Activated CD4-positive, alpha-beta memory T cell treated with anti-CD3 and anti-CD28 coated beads for 36 hours (primary cell): ENCODE data around the gene SAPCD2. TPM values are rescaled to one million over a fixed set of nuclear protein-coding genes. Genes with fewer than 3 reads are reported as not detected.

Experiments used
- CTCF ChIA-PET: fragments of 350-600 bp; sonication (Branson Sonifier 250); formaldehyde crosslinking; loops from one replicate; lab custom pipeline; 2021; ENCODE audit warnings: antibody characterized with exemption, inconsistent platforms; lab: Charles Lee
- POLR2A ChIA-PET: fragments of 350-600 bp; sonication (Branson Sonifier 250); formaldehyde crosslinking; loops from one replicate; lab custom pipeline; 2021; ENCODE audit warnings: antibody characterized with exemption; lab: Charles Lee
- DNase-seq: peaks from one replicate; pipeline ENCODE4 v3.0.0-alpha.2; 2020
- H3K27ac Mint-ChIP-seq: one replicate; pipeline ENCODE4 v1.8.0; 2021; ENCODE audit warnings: mixed read lengths
- H3K27me3 Mint-ChIP-seq: one replicate; pipeline ENCODE4 v1.8.0; 2021; ENCODE audit warnings: mixed read lengths
- H3K36me3 Mint-ChIP-seq: one replicate; pipeline ENCODE4 v1.8.0; 2021; ENCODE audit warnings: mixed read lengths
- H3K4me1 Mint-ChIP-seq: one replicate; pipeline ENCODE4 v1.8.0; 2021; ENCODE audit warnings: low read depth, mixed read lengths
- H3K4me3 Mint-ChIP-seq: one replicate; pipeline ENCODE4 v1.8.0; 2021; ENCODE audit warnings: mild to moderate bottlenecking, mixed read lengths
- H3K9me3 Mint-ChIP-seq: one replicate; pipeline ENCODE4 v1.8.0; 2021; ENCODE audit warnings: mixed read lengths
- intact Hi-C: fragments of 100-400 bp; cut with micrococcal nuclease; formaldehyde crosslinking; loops from one replicate; pipeline ENCODE4 v1.15.1; 2023
- total RNA-seq, 2 experiments: library from RNA; stranded (reverse); gene quantifications; one replicate each; pipeline ENCODE4 v1.2.3, GENCODE V29; 2021

SAPCD2 gene
- total RNA-seq, 2 experiments from 2014 or later = 6.4 to 6.6 TPM

DNA sequence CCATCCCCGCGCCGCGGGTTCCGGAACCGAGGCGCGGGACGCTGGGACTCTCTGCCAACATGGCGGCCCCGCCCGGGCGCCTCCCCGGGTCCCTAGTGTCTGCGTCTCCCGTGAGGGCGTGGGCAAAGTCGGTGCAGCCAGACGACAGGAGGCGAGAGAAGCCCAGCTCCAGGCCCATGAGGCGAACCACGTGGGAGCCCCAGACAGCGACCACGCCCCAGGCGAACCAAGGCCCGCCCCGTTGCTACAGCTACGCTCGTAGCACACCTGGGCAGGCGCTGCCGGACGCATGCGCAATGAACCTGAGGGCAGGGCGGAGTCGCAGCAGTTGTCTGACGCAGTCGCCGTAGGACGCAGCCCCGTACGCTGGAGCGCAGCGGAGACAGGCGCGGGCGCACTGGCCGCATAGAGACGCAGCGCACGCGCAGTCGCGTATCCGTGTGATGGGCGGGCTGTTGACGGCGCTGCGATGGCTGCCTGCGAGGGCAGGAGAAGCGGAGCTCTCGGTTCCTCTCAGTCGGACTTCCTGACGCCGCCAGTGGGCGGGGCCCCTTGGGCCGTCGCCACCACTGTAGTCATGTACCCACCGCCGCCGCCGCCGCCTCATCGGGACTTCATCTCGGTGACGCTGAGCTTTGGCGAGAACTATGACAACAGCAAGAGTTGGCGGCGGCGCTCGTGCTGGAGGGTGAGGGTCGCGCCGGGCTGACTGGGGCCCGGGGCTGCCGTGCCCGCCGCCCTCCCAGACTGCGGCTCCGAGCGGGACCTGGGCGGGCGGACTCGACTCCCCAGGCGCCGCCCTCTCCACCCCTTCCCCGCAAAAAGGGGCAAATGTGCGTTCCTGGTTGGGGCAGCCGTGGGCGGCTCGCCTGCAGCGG is 16.4 kb upstream of the SAPCD2 start, which contains the start of gene MAN1B1:
Gene MAN1B1 (plus strand): TSS at position 455 of the 878 bp plus-strand sequence. CDS start 15 bp downstream, at position 470.
- Mint-ChIP-seq H3K4me3 (peak within 1 kb of the TSS; percentile 88), H3K4me1 (peaks cover 40% of the 10 kb centered on the region), H3K27ac (peak within 1 kb of the TSS; percentile 92), H3K27me3 (no peaks in the 10 kb centered on the region), H3K9me3 (no peaks in the 10 kb centered on the region), H3K36me3 (peaks cover 6% of the 10 kb centered on the region)
- intact Hi-C loops = loop anchor here (1.0 to 5.0 kb wide), 8 partner anchors 9 to 239 kb away; partner anchors contain the start of genes PHPT1, SAPCD2 and UAP1L1
- CTCF ChIA-PET = interaction anchor here (0.6 to 4.9 kb wide), 14 partner anchors 10 to 153 kb away, joined by 3 to 61 read pairs (median 8); partner anchors contain the start of genes ABCA2, FUT7, NPDC1 and SAPCD2
- DNase-seq = peak; percentile 100
- POLR2A ChIA-PET = interaction anchor here (0.6 to 3.9 kb wide), 18 partner anchors 9 to 360 kb away, joined by 3 to 43 read pairs (median 4); partner anchors contain the start of genes NDOR1, SAPCD2, TMEM203 and TRAF2

DNA sequence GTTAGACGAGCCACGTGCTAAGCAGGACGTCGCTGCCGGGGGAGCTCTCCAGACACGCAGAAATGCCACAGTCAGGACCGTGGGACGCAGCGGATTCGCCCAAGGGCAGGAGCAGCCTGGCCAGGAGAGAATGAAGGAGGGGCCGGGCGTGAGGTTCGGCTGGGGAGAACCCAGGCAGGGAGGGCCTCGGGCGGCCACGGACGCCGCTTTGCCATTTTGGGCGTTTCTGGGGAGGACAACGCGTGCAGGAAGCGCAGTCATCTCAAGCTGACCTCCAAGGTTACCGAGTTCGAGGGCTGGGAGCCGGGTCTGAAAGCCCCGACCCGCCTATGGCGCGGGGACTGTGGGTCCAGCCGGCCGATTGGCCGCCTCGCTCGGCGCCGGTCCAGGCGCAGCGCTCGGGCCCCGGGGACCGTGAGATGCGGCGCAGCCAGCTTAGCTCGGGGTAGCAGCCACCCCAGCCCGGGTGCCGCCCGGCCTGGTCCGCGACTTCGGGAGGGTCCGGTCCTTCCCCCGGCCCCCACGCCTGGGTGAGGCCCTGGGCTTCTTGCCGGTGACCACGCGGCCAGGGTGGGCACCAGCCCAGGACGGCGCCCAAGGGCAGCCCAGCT is 15.7 kb upstream of the SAPCD2 start:
- ChIA-PET POLR2A (interaction anchor here (0.6 to 3.9 kb wide), 17 partner anchors 9 to 359 kb away, joined by 3 to 43 read pairs (median 4); partner anchors contain the start of genes NDOR1, SAPCD2, TMEM203 and TRAF2), CTCF (interaction anchor here (0.6 to 4.9 kb wide), 12 partner anchors 10 to 153 kb away, joined by 3 to 61 read pairs (median 11); partner anchors contain the start of genes ABCA2, FUT7, NPDC1 and SAPCD2)
- Mint-ChIP-seq H3K9me3 (no peaks in the 10 kb centered on the region), H3K4me1 (peaks cover 40% of the 10 kb centered on the region), H3K36me3 (peaks cover 4% of the 10 kb centered on the region), H3K27me3 (no peaks in the 10 kb centered on the region), H3K27ac (peak overlapping the region; percentile 92), H3K4me3 (peak overlapping the region; percentile 85)
- DNase-seq = peak; percentile 58
- intact Hi-C loops = loop anchor here (1.0 to 5.0 kb wide), 7 partner anchors 9 to 239 kb away; partner anchors contain the start of genes PHPT1, SAPCD2 and UAP1L1

DNA sequence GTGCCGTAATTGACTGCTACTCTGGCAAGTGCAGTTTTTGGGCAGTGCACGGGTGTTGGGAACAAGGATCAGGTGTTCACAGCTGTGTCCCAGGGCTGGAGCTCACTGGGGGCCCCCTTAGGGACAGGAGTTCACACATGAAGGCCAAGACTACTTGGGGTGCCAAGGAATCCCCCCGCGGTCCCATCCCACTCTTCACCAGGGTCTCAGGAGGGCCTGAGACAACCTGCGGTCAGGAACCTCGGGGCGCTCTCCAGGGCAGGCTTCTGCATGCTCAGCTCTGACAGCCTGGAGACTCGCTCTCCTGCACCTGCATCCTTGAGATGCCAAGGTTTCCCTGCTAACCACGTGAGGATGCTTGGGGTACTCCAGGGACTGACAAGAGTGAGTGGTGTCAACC is 14.2 kb upstream of the SAPCD2 start:
- Mint-ChIP-seq H3K9me3 (no peaks in the 10 kb centered on the region), H3K4me3 (no peak overlapping the region), H3K27me3 (no peaks in the 10 kb centered on the region), H3K27ac (no peak overlapping the region), H3K36me3 (no peaks in the 10 kb centered on the region), H3K4me1 (peaks cover 40% of the 10 kb centered on the region)
- no peak for DNase-seq
- intact Hi-C loops = no loop called here
- CTCF ChIA-PET = interaction anchor here (0.8 to 4.9 kb wide), 5 partner anchors 11 to 152 kb away, joined by 3 to 61 read pairs (median 9); partner anchors contain the start of genes ABCA2, FUT7 and SAPCD2
- POLR2A ChIA-PET = interaction anchor here (0.6 to 3.9 kb wide), 4 partner anchors 15 to 303 kb away, joined by 3 to 27 read pairs (median 3); partner anchors contain the start of genes RABL6, SAPCD2 and TUBB4B

DNA sequence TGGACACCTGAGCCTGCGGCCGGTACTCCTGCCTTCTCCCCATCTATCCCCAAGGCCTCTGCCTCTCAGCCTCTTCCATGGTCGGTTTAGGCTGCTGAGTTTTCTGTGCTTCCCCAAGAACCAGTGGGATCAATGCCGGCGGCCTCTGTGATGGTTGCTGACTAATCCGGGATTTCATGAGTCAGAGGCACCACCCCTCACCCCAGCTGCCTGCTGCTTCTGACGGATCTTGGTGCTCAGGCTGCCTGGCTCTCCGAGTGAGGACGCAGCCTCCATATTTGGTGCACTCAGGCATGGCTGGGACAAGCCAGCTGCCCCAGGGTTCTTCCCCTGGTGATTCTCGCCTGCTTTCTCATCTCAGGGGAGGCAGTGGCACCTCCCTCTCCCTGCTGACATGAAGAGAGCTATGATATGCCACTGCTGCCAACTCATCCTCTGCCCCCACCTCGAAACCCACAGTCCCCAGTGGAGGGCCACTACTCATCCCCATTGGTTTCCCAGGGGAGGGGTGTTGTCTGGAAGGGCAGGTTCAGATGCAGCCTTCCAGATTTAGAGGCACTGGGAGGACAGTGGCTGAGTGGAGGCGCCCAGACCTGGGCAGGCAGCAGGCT is 13.1 kb upstream of the SAPCD2 start:
- Mint-ChIP-seq H3K4me3 (no peak overlapping the region), H3K9me3 (no peaks in the 10 kb centered on the region), H3K27ac (peak overlapping the region; percentile 45), H3K27me3 (no peaks in the 10 kb centered on the region), H3K4me1 (peaks cover 30% of the 10 kb centered on the region), H3K36me3 (no peaks in the 10 kb centered on the region)
- intact Hi-C loops = no loop called here
- peak; percentile 63 for DNase-seq
- ChIA-PET POLR2A (interaction anchor here (1.2 kb wide), 1 partner anchor 12 kb away, joined by 4 read pairs; no protein-coding TSS in a partner anchor), CTCF (interaction anchor here (0.6 to 4.9 kb wide), 5 partner anchors 12 to 316 kb away, joined by 3 to 61 read pairs (median 9); partner anchors contain the start of genes ABCA2, FUT7 and SAPCD2)

DNA sequence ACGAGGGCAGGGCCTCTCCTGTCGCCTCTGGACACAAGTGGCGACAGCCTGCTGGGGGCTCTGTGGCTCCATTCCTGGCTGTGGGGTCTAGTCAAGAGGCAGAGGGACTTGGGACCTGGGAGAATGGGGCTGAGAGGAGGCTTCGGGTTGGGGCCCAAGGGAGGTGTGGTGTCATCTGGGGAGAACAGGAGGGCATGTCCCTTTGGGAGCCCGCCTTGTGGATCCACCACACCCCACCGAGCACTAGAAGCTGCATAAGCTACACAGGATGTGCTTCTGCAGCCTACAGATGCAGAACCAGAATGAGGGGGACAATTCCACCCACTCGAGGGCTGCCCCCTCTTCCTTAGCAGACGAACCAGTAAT is 12.6 kb upstream of the SAPCD2 start:
- no peaks in the 10 kb centered on the region for H3K27me3 Mint-ChIP-seq
- no peak for DNase-seq
- peaks cover 24% of the 10 kb centered on the region for H3K4me1 Mint-ChIP-seq
- H3K4me3 Mint-ChIP-seq = no peak overlapping the region
- H3K27ac Mint-ChIP-seq = no peak overlapping the region
- H3K36me3 Mint-ChIP-seq = no peaks in the 10 kb centered on the region
- ChIA-PET CTCF (interaction anchor here (4.8 to 4.9 kb wide), 2 partner anchors 14 to 53 kb away, joined by 35 to 61 read pairs; partner anchors contain the start of genes ABCA2, FUT7 and SAPCD2), POLR2A (interaction anchor here (1.2 kb wide), 1 partner anchor 13 kb away, joined by 4 read pairs; no protein-coding TSS in a partner anchor)
- no peaks in the 10 kb centered on the region for H3K9me3 Mint-ChIP-seq
- intact Hi-C loops = no loop called here

DNA sequence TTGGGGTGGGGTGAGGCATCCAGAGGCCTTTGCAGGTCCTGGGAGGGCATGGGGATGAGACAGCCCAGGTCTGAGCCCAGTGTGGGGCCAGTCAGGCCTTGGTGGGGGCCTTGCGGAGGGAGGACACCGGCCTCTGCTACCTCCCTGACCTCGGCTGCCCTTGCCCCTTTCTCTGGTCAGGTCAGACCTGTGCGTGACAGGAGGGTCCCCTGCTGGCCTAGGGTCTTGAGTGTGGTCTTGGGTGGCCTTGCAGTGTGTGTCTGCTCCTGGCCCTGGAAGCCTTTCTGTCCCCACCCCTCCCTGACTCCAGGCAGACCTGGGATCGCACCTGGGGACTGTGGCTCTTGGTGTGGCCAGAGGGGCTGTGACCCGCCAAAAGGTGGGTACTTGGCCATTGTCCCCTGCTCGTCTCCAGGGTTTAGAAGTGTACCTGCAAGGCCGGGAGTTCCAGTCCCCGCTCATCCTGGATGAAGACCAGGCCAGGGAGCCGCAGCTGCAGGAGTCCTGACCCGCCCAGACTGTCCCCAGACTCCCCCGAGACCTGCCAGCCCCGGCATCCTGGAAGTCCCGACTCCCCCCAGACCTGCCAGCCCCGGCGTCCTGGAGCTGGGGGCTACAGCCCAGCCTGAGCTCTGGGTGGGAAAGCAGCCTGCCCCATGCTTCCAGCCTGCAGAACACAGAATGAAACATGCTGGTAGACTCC is 12.0 kb upstream of the SAPCD2 start:
- DNase-seq = no peak
- POLR2A ChIA-PET = interaction anchor here (1.2 kb wide), 1 partner anchor 13 kb away, joined by 4 read pairs; no protein-coding TSS in a partner anchor
- H3K27me3 Mint-ChIP-seq = no peaks in the 10 kb centered on the region
- intact Hi-C loops = no loop called here
- CTCF ChIA-PET = interaction anchor here (0.8 to 4.8 kb wide), 5 partner anchors 14 to 53 kb away, joined by 3 to 35 read pairs (median 4); partner anchors contain the start of genes ABCA2, FUT7 and NPDC1
- H3K36me3 Mint-ChIP-seq = no peaks in the 10 kb centered on the region
- no peak overlapping the region for H3K27ac Mint-ChIP-seq
- peaks cover 19% of the 10 kb centered on the region for H3K4me1 Mint-ChIP-seq
- no peak overlapping the region for H3K4me3 Mint-ChIP-seq
- H3K9me3 Mint-ChIP-seq = no peaks in the 10 kb centered on the region

DNA sequence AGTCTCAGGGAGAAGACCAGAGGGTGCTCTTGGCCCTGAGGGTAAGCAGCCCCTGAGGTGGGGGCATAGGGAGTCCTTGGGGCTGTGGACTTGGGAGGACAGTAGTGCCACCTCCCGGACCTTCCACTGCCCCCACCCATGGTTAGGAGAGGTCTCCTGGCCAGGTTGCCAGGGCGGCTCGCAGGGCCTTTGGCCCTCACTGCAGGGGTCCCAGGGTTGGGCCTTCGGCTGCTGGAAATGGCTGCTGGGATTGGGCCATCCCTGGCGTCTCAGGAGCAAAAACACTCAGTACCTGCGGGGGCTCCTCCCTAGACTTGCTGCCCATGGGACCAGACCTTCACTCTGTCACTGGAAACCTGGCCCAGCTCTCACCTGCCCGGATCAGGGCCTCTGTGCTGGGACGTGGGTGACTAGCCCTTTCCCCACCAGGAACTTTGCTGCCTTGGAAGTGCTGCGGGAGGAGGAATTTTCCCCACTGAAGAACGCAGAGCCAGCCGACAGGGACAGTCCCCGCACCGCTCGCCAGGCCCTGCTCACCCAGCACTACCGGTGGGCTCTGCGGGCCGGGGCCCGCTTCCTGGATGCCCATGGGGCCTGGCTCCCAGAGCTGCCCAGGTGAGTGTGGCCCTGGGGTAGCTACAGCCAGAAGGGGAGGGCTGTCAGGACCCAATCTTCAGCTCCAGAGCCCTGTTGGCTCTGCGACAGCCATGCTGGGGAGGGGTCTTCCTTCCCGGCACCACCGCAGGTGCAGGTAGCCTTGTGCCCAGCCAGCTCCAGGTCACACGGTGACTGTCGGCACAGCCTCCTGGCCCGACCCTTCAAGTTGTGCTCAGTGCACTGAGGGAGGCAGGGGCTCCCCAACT is 10.1 kb upstream of the SAPCD2 start:
- ChIA-PET CTCF (interaction anchor here (1.2 to 1.5 kb wide), 2 partner anchors 16 to 51 kb away, joined by 3 to 4 read pairs; no protein-coding TSS in a partner anchor), POLR2A (no interaction called here)
- H3K9me3 Mint-ChIP-seq = no peaks in the 10 kb centered on the region
- H3K4me1 Mint-ChIP-seq = peaks cover 15% of the 10 kb centered on the region
- H3K27ac Mint-ChIP-seq = no peak overlapping the region
- H3K4me3 Mint-ChIP-seq = no peak overlapping the region
- intact Hi-C loops = no loop called here
- DNase-seq = no peak
- no peaks in the 10 kb centered on the region for H3K36me3 Mint-ChIP-seq
- no peaks in the 10 kb centered on the region for H3K27me3 Mint-ChIP-seq

DNA sequence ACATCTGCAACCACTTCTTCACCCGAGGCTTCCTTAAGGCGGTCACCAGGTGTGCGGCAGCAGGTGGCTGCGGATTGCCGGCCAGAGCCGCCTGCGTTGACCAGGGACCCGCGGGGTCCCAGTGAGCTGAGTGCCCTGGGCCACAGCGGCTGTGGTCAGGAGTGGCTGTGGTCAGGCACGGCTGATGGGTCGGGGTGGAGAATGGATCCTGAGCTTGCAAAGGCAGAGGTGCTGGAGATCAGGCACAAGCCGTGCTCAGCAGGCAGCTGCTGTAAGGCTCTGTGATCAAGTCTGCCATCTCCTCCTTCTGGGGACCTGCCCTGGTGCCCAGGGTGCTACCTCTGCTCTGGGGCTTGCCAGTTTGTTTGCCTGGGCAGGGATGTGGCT is 9.0 kb upstream of the SAPCD2 start:
- no peak for DNase-seq
- Mint-ChIP-seq H3K4me3 (no peak overlapping the region), H3K36me3 (no peaks in the 10 kb centered on the region), H3K9me3 (no peaks in the 10 kb centered on the region), H3K4me1 (peaks cover 9% of the 10 kb centered on the region), H3K27me3 (no peaks in the 10 kb centered on the region), H3K27ac (no peak overlapping the region)
- ChIA-PET CTCF (no interaction called here), POLR2A (no interaction called here)
- intact Hi-C loops = no loop called here

DNA sequence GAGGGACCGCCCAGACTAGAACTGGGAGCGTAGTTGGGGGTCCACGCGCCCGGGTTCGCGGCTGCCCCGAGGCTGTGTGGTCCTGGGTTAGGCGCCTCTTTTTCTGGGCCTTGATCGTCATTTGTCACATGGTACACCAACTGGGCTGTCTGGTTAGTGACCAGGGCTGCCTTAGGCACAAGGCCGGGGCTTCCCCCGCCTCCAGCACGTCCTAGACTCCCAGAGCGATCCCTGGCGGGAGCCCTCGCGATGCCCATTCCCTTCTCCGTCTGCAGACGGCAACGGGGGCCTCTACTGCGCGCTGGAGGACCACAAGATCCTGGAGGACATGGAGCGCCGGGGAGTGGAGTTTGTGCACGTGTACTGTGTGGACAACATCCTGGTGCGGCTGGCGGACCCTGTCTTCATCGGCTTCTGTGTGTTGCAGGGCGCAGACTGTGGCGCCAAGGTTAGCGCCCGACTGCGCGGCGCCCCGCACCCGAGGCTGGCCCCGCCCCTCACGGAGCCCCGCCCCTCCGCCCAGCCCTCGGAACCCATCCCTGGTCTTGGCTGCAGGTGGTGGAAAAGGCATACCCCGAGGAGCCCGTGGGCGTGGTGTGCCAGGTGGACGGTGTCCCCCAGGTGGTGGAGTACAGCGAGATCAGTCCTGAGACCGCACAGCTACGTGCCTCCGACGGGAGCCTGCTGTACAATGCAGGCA is 8.5 kb upstream of the SAPCD2 start:
- H3K27me3 Mint-ChIP-seq = no peaks in the 10 kb centered on the region
- H3K36me3 Mint-ChIP-seq = no peaks in the 10 kb centered on the region
- no peak overlapping the region for H3K27ac Mint-ChIP-seq
- intact Hi-C loops = no loop called here
- POLR2A ChIA-PET = no interaction called here
- peak overlapping the region; percentile 26 for H3K4me3 Mint-ChIP-seq
- CTCF ChIA-PET = interaction anchor here (3.4 kb wide), 1 partner anchor 12 kb away, joined by 25 read pairs; no protein-coding TSS in a partner anchor
- no peaks in the 10 kb centered on the region for H3K9me3 Mint-ChIP-seq
- DNase-seq = no peak
- H3K4me1 Mint-ChIP-seq = peaks cover 6% of the 10 kb centered on the region
